Measurements from ENCODE around the gene CLEC4G.

GRCh38 chr19:7694499-7694898 is 37.4 kb downstream of the CLEC4G start:
- TF ChIP-seq POLR2A (IDR thresholded peaks at IDR 0.05) = no peak
- no peak for TF ChIP-seq CTCF (IDR thresholded peaks at IDR 0.05)
